Choroid plexus epithelial cell (primary cell): ENCODE data around the gene FASTK.

Source experiments
- DNase-seq: peaks from one replicate; pipeline ENCODE4 v3.0.0-alpha.2; 2010; ENCODE audit warnings: low read depth
- H3K4me3 ChIP-seq: 2 replicates; pipeline ENCODE4 v1.5.1; 2011; ENCODE audit warnings: low read depth, mild to moderate bottlenecking, control low read depth, low read length, moderate library complexity
- TF ChIP-seq, protein P1 (sequence below): conservative IDR thresholded peaks from 2 replicates; pipeline ENCODE4 v1.5.1; 2011; ENCODE audit warnings: low read depth, mild to moderate bottlenecking, control low read depth, inconsistent platforms, low read length, moderate library complexity

Gene FASTK

DNA sequence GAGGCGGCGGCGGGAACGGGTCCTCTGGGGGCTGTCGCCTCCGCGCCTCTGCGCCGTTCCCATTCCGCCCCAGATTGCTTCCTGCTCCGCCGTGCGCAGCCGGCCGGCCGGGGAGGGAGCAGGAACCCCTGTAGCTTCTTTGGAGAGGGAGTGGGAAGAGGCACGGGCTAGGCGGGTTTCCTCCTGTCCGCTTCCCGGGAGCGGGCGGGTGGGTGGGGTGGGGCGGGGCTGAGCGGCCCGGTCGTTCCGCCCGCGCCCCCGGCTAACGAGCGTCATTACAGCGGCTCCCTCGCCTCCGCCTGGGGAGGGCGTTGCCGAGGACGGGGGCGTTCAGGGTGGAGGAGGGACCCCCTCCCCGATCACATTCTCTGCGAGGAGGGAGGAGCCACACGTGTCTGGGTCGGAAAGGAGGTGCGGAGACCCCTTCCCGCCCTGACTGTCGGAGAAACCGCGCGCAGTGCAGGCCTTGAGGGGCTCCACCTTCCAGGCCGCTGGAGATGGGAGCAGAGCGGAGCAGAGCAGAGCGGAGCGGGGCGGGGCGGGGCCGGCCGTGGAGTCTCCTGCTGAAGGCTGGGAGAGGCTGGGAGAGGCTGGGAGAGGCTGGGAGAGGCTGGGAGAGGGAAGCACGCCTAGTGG, 45.4 kb upstream of the FASTK start:
- H3K4me3 ChIP-seq: peak overlapping the region; percentile 50
- TF ChIP-seq, protein P1, sequence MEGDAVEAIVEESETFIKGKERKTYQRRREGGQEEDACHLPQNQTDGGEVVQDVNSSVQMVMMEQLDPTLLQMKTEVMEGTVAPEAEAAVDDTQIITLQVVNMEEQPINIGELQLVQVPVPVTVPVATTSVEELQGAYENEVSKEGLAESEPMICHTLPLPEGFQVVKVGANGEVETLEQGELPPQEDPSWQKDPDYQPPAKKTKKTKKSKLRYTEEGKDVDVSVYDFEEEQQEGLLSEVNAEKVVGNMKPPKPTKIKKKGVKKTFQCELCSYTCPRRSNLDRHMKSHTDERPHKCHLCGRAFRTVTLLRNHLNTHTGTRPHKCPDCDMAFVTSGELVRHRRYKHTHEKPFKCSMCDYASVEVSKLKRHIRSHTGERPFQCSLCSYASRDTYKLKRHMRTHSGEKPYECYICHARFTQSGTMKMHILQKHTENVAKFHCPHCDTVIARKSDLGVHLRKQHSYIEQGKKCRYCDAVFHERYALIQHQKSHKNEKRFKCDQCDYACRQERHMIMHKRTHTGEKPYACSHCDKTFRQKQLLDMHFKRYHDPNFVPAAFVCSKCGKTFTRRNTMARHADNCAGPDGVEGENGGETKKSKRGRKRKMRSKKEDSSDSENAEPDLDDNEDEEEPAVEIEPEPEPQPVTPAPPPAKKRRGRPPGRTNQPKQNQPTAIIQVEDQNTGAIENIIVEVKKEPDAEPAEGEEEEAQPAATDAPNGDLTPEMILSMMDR: no peak
- DNase-seq: no peak

DNA sequence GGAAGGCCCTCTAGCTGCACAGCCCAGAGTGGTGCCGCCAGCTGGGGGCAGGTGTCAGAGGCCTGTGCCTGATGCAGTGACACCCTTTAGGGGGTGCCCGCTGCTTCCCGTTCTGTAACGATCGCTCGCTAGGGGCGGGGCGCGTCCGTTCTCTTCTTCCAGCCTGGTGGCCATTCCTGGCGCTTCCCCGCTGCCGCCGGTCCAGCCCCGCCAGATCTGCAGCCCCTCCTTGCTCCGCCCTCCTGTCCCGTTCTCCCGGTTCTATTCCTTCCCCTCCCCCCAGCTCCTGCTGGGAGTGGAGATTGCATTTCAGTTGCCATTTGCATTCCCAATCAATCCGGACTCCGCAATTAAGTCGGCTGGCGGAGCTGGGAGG, 44.8 kb upstream of the FASTK start:
- no peak for DNase-seq
- H3K4me3 ChIP-seq: peak overlapping the region; percentile 50
- TF ChIP-seq, protein P1: no peak

GRCh38 chr7:151124899-151125399, 44.3 kb upstream of the FASTK start:
- TF ChIP-seq, protein P1: no peak
- H3K4me3 ChIP-seq: no peak overlapping the region
- DNase-seq: no peak

- H3K4me3 ChIP-seq: no peak overlapping the region
- TF ChIP-seq, protein P1: no peak
- DNase-seq: no peak
Measured at GRCh38 chr7:151124481-151124880, 43.9 kb upstream of the FASTK start.

GRCh38 chr7:151123822-151124464, 43.3 kb upstream of the FASTK start:
- TF ChIP-seq, protein P1: peak; percentile 99

GRCh38 chr7:151123158-151123821, 42.7 kb upstream of the FASTK start:
- DNase-seq: no peak
- H3K4me3 ChIP-seq: no peak overlapping the region
- TF ChIP-seq, protein P1: no peak

More at GRCh38 chr7:151123822-151124464, 43.3 kb upstream of the FASTK start:
- H3K4me3 ChIP-seq: no peak overlapping the region
- peak; percentile 85 for DNase-seq

- no peak overlapping the region for H3K4me3 ChIP-seq
- DNase-seq: no peak
- TF ChIP-seq, protein P1: no peak
Measured at GRCh38 chr7:151122796-151123157, 42.2 kb upstream of the FASTK start.
